Muscle of back (tissue), 11 donors: ENCODE data around the gene GNG13. TPM values are rescaled to one million over a fixed set of nuclear protein-coding genes. Genes with fewer than 3 reads are reported as not detected.

Experiments used
- DNase-seq, 3 donors: peaks; one replicate each; pipeline versions ENCODE4 v3.0.0 to v3.0.0-alpha.2; 2013
- polyA plus RNA-seq, 10 donors: library from polyadenylated mRNA; unstranded; fragments of 120-200 nt; gene quantifications; one replicate each; pipeline ENCODE4 v1.2.1, GENCODE V29; 2013; ENCODE audit not compliant: insufficient read length in 10 of 10

Gene GNG13
- polyA plus RNA-seq, 10 donors = 0.16 TPM; not detected in 9

DNA sequence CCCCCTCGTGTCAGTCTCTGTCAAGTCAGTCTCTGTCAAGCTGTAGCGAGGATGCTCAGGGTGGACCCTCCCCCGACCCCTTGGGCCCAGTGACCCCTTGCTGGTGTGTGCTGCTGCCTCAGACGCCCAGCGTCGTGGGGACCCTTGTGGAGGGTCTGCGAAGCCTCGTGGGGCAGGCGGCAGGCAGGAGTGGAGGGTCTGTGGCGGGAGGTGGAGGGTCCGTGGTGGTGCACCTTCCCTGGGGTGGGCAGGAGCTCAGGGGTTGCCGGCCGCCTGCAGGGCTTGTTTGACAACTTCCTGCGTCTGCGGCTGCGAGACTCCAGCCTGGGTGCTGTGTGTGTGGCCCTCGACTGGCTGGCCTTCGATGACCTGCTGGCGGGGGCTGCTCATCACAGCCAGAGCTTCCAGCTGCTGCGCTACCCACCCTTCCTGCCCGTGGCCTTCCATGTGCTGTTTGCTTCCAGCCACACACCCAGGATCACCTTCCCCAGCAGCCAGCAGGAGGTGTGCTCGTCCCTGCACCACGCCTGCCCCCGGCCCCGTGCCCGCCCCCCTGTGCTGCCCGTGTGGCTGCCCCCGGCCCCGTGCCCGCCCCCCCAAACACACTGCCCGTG is 5.6 kb downstream of the GNG13 start:
- DNase-seq = no peak

DNA sequence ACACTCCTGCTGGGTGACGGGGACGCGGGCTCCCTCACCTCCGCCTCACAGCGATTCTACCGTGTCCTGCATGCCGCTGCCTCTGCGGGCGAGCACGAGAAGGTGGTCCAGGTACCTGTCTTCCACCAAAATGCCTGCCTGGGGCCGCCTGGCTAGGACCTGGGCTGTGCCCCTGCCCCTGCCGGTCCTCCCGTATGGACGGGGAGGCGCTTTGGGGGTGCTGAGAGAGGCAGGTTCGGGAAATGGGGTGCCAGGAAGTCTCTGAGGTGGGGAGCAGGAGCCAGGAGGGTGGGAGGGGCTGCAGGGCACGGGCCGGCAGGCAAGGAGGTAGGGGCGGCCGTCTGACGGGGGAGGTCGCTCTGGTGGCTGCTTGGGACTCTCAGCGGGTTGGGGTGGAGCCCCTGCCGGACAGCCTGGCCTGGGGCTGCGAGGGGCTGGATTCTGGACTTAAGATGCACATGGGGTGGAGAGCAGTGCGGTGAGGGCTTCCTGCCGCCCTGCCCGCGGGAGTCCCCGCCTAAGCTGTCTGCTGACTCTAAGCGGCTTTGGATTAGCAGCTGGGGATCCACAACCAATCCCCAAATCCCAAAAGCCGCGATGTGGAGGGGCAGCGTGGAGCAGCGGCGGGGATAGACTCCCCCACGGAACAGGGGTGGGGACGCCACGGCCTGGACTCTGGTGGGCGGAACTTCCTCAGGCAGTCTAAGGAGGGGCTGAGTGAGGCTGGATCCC is 6.3 kb downstream of the GNG13 start:
- DNase-seq = no peak

DNA sequence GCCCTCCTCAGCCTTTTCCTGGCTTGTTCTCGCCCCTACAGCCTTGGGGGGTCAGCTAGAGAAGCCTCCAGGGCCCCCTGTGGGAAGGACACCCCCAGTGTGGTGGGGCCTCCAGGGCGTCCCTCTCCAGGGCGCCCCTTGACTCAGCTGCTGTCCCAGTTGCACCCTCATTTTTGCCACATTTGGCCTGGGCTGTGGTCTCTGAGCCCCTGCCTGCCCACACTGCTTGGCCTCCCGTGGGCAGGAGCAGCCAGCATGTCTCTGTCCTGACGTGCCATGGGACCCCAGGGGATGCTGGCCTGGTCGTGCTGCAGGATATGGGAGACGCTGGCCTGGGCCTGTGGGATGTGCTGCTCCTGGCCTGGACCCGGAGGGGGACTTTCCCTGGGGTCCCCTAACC is 7.1 kb downstream of the GNG13 start:
- DNase-seq = no peak

DNA sequence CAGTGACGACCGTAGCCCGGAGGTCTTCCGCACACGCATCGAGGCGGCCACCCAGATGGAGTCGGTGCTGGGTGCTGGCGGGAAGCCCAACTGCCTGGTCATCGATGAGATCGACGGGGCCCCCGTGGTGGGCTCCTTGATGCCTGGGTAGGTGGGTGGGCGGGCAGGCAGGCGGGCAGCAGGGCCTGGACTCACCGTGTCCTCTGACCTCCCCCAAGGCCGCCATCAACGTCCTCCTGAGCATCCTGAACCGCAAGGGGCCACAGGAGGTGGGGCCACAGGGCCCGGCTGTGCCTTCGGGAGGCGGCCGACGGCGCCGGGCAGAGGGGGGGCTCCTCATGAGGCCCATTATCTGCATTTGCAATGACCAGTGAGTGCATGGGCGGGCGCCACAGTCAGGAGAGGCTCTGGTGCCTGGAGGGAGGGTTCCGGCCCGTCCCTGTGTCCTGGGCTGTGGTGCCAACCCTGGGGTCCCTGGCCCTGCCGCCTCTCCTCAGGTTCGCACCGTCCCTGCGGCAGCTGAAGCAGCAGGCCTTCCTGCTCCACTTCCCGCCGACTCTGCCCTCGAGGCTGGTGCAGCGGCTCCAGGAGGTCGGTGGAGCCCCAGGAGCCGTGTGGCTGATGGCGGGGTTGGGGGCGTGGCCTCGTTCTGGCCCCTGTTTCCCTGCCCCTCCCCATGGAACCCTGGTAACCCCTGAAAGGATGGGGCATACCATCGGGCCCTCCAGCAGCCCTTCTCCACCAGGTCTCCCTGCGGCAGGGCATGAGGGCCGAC is 8.1 kb downstream of the GNG13 start:
- no peak for DNase-seq

DNA sequence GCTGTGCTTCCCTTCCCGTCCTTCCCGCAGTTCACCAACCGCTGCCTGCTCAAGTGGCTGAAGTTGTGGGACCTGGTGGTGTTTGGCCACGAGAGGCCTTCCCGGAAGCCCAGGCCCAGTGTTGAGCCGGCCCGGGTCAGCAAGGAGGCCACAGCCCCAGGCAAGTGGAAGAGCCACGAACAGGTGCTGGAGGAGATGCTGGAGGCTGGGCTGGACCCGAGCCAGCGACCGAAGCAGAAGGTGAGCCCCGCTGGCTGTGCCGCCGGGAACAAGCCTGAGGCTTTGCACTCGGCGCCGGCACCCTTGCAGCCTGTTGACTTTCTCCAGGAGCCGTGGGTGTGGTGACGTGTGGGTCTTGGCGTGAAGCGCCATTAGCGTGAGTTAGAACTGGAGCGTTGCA is 9.4 kb downstream of the GNG13 start:
- DNase-seq = no peak

DNA sequence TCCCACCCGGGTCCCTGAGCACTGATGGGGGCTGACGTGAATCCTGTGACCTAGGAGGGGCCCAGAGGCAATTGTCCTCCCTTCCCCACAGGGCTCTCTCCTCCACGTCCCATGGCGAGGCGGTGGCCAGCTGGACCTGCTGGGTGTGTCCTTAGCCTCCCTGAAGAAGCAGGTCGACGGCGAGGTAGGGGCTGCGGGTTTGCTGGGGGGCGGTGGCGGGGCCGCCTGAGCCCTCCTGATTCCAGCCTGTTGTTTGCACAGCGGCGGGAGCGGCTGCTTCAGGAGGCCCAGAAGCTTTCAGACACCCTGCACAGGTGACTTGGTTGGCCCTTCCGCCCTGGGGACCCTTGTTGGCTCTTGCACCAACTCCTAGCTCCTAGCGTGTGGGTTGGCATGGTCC is 10.4 kb downstream of the GNG13 start:
- DNase-seq = no peak

DNA sequence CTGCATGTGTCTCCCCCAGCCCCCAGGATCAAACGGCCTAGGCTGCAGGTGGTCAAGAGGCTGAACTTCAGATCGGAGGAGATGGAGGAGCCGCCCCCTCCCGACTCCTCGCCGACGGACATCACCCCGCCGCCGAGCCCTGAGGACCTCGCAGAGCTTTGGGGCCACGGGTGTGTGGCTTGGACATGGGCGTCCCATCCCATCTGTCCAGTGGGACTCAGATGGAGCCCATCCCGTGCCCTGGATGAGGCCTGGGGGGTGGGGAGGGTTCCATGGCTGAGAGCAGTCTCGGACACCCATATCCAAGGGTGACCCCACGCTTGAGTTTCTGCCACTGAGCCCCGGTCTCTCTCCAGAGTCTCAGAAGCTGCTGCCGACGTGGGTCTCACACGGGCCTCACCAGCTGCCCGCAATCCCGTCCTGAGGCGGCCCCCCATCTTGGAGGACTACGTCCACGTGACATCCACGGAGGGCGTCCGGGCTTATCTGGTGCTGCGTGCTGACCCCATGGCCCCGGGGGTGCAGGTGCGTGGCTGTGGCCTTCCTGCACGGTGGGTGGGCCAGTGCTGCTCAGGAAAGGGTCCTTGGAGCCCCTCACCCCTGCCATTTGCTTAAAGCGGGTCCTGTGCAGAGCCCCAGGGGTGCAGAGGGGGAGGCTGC is 11.2 kb downstream of the GNG13 start:
- no peak for DNase-seq

DNA sequence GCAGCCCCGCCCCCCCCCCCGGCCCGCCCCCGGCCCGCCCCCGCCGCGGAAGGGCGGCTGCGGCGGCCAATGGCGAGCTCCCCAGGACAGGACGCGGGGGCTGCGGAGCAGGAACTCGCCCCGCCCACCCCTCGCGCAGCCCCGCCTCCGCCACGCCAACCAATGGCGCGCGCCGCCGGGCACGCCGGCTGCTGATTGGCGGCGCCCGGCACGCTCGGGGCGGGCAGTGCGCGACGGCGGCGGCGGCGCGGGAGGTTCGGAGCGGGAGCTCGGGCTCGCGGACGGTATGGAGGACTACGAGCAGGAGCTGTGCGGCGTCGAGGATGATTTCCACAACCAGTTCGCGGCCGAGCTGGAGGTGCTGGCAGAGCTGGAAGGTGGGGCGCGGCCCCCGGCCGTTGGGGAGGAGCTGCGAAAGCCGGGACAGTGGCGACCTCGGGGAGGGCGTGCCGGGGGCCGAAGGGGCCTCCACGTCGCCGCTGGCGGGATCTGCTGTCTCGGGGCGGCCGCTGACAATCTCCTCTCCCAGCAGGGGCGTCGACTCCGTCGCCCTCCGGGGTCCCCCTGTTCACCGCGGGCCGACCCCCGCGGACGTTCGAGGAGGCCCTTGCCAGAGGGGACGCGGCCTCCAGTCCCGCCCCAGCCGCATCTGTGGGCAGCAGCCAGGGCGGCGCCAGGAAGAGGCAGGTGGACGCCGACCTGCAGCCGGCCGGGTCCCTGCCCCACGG is 12.0 kb downstream of the GNG13 start, which contains the start of gene CHTF18:
Gene CHTF18 (plus strand): TSS at position 222 of the 728 bp plus-strand sequence. CDS start 65 bp downstream, at position 287.
- DNase-seq = peak; percentile 93 to 95 (median 94)

DNA sequence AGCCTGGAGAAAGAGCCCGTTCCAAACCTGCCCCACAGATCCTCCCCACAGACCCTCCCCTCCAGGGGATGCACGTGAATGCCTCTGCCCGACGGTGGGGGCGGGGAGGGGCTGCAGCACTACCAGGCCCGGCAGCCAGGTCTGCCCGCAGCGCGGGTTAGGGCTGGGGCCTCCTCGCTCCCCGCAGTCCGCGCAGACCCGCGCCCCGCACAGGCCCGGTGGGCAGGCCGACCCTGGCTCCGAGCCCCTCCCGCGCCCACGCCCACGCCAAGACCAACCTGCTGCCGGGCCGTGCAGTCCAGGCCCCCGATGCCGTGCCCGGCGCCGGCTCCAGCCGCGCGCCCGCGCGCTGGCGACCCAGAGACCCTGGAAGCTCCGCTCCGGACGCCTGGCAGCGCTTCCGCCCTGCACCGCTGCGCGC is 12.5 kb downstream of the GNG13 start, which contains the start of gene RPUSD1:
Gene RPUSD1 (minus strand): TSS at position 404 of the 421 bp plus-strand sequence. CDS start 644 bp downstream, outside the sequence.
- no peak for DNase-seq

DNA sequence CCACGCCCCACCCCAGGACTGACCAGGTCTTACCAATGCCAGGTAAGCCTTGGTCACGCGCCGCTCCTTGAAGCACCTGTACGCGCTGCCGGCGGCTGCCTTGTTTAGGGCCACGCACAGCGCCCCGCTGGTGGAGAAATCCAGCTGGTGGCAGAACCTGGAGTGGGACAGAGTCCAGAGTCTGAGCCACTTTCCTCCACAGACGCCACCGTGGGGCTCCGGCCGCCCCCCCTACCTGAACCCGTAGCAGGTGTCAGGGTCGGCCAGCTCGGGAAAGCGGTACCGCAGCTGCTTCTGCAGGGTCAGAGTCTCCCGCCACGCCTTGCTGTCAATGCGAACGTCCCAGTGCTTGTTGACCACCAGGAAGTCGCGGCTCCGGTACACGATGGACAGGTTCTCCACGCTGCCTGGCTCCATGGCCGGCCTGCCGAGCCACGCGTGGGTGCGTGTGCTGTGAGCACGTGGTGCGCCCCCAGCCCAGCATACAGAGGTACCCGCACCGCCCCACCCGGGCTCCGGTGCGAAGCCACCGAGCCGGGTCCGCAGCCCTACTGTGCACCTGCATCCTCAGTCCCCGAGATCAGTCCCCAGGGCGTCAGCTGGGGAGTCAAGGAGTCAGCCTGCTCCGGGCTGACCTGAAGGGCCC is 13.1 kb downstream of the GNG13 start:
- DNase-seq = no peak

DNA sequence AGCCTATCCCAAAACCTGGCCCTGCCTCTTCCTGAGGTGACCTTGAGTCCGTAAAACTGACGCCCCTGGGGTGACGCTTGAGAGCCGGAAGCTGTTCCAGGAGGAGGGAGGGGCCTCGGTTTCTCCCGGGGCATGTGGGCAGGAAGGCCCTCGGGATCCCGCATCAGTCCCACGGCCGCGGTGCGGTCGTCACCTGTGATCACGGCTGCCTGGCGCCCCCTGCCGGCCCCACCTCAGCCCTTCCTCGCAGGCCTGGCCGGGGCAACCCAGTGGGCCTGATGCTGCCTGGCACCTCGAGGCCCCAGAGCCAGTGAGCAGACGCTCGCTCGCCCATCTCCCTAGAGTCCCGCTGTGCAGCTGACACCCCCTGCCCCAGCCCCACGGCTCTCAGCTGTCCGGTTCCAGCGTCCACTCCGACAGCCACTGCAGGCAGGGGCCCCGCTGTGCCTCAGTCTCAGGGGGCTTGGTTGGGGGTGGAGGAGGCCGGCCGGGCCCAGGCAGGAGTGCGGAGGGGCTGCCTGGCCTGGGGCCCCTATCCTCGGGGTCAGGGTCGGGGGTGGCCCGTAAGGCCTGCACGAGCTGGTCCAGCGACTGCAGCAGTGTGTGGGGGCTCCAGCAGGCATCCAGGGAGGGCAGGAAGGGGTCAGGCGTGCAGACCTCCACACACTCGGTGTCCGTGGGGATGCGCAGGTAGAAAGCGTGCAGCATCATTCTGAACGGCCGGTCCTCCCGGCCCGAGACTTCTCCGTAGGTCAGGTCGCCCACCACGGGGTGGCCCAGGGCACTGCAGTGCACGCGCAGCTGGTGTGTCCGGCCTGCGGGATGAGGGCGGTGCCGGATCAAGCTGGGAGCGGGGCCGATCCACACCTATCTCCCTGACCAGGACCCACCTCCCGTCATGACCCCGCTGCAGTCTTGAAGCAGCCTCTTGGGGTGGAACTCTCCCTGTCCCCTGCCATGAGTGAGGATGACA is 14.7 kb downstream of the GNG13 start:
- peak in 1 of 3 donors; percentile 30 for DNase-seq

DNA sequence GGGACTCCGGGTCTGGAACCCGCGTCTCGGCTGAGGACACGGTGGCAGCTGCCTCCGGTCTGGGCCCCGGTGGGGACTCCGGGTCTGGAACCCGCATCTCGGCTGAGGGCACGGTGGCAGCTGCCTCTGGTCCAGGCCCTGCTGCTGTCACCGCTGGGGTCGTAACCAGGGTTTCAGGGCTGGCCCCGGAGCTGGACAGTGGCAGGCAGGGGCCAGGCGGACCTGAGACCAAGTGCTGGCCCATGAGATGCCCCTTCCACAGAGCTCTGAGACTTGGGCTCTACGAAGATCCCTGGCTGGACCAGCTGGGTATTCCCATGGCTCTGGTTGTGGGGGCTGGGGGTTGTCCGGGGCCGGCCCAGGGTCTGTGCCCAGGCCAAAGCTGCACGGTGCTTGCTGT is 16.1 kb downstream of the GNG13 start:
- no peak for DNase-seq

DNA sequence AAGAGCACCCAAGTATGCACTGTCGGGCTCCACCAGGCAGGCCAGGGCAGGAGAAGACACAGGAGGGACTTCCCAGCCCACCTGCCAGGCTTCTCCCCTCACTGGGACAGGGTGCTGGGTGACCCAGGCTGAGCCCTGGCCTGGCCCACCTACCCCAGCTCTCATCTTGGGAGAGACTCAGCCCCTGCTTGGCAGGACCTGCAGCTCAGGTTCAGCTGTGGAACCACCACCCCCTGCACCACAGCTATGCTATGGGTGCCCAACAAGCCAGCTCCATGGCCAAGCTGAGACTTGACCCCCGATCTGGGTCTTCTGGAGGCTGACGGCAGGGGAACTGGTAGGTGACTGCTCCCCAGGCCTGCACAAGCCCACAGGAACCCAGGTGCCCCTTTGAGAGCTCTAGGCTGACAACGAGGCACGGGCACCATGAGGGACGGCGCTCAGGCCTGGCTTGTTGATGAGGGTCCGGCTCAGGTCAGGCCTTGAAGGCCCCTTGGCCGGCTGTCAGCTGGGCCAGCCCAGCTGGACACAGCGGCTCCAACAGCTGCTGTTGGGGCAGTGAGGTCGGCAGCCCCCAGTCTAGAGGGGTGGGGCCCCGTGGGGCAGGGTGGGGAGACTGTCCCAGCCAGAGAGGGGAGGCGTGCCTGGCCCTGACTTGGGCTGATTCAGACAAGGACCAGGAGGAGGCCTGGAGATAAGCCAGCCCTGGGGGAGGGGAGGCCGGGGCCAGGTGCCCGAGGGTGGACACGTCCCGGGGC is 17.0 kb downstream of the GNG13 start:
- DNase-seq = no peak

DNA sequence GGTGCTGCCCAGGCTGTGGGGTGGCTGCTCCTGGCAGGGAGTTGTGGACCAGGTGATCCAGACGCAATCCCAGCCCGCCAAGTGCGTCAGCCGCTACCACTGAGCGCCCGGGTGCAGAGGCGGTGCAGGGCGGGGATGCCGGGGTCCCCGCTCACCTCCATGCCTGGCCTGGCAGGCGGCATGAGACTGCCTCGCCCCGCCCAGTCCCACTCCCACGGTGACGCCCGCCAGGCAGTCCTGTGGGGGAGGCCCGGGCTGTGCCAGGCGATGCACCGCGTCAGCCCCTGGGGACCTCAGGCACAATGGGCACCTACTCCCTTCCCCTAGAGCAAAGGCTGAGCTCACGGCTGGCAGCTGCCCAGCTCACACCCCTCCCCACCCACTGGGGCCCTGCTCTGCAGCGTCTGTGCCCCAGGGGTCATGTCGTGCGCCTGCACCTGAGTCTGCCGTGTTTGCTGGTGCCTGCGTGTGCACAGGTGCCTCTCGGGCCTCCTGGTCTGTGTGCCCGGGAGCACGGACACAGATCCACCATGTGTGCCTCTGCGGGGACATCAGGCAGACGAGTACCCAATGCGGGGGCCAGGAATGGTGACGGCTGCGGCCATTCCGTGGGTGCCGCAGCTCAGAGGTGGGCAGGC is 17.6 kb downstream of the GNG13 start:
- DNase-seq = no peak

DNA sequence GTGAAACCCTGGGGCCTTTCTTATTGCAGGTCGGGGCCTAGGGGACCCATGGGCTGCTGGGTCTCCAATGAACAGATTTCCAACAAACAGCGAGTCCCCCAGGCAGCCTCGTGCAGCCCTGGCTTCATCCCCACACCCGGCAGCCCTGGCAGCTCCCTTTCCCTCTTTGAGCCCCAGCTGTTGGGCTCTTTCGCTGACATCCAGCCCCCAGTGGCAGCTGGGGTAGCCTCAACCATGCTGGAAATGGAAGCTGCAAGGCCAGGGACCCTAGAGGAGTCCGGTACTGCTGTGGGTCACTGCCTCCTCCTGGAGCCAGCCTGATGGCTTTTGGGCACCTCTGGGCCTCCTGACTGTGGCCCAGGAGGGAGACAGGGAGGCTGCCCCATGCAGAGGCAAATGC is 18.3 kb downstream of the GNG13 start:
- DNase-seq = no peak

DNA sequence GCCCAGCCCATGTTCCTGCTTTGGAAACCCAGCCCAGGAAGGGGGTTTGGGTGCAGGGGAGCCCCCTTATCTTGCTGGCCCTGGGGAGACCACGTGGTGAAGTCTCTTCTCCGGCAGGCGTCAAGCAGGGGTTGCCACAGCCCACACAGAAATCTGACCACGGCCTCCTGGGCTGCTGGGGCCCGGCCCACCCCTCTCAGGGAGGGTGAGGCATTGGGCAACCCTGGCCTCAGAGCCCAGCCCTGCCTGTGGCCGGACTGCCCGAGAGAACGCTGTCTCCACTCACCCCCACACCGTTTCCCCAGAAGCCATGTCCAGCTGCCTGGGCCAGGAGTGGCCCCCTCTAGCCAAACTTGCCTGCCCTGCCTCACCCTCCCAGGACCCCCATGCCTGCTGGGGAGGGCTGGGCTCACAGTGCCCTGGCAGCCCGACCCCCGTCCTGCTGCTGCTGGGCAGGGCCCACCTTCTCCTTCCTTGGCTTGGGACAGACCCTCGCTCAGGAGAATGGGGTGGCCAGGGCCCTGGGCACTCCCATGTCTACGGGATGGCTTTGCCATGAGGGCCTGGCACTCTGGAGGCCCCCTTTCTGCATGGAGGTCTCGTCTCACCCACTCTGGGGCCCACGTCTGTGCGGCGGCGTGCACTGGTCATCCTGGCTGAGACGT is 19.1 kb downstream of the GNG13 start:
- no peak for DNase-seq

DNA sequence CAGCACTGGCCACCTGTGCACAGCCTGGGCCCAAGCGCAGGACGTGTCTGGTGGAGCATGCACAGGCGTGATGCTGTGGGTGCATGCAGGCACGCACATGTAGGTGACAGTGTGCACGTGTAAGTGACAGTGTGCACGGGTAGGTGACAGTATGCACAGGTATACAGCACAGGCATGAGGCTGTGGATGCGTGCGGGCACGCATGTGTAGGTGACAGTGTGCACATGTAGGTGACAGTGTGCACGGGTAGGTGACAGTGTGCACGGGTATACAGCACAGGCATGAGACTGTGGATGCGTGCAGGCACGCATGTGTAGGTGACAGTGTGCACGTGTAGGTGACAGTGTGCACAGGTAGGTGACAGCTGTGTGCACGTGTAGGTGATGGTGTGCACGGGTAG is 20.2 kb downstream of the GNG13 start:
- DNase-seq = no peak

DNA sequence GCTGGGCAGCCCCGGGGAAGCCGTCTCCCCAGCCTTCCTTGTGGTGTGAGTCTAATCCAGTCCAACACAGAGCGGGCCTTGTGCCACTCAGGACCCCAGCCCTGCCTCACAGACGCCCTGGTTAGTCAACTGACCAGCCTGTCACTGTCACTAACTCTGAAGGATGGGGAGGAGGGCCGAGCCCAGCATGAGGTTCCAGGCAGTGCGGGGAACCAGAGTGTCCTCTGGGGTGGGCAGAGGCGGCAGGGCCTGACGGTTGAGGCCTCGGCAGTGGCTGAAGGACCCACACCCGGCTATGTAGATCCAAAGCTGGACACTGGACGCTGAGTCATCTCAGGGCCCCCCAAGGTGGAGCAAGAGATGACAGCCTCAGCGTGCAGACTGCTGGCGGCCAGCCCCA is 21.0 kb downstream of the GNG13 start:
- no peak for DNase-seq
